Uterus (tissue), 4 donors: Measurements from ENCODE around the gene ANXA6. TPM values are rescaled to one million over a fixed set of nuclear protein-coding genes. Genes with fewer than 3 reads are reported as not detected.

Source experiments
- DNase-seq, 2 donors: peaks; one replicate each; pipeline ENCODE4 v3.0.0-alpha.2; 2019 to 2020
- H3K27ac ChIP-seq, 2 donors: fragments of 200-600 bp; sonication (generic); 1 replicate in 1 of 2; 2 replicates in 1 of 2; pipeline ENCODE4 v1.5.1; 2016 to 2018
- H3K27me3 ChIP-seq, 2 donors: fragments of 200-600 bp; sonication (generic); one replicate each; pipeline ENCODE4 v1.5.1; 2018 to 2019; ENCODE audit warnings: control low read depth in 1 of 2
- H3K36me3 ChIP-seq, 2 donors: fragments of 200-600 bp; sonication (generic); one replicate each; pipeline ENCODE4 v1.5.1; 2019; ENCODE audit warnings: control low read depth in 1 of 2
- H3K4me1 ChIP-seq, 2 donors: fragments of 200-600 bp; sonication (generic); one replicate each; pipeline ENCODE4 v1.5.1; 2018 to 2019; ENCODE audit warnings: control low read depth in 1 of 2
- H3K4me3 ChIP-seq, 2 donors: fragments of 200-600 bp; sonication (generic); 1 replicate in 1 of 2; 2 replicates in 1 of 2; pipeline ENCODE4 v1.5.1; 2018 to 2019; ENCODE audit warnings: mild to moderate bottlenecking in 1 of 2
- H3K9me3 ChIP-seq, 2 donors: fragments of 200-600 bp; sonication (generic); one replicate each; pipeline ENCODE4 v1.5.1; 2019; ENCODE audit warnings: control low read depth in 1 of 2
- CTCF ChIP-seq, 4 experiments: fragments of 200-600 bp in 2 of 4; fragments of 450-650 bp in 2 of 4; sonication (generic) in 2 of 4; IDR thresholded peaks; one replicate each; pipeline ENCODE4 v1.5.1; 2016 to 2019; ENCODE audit warnings: antibody characterized with exemption in 4 of 4, mild to moderate bottlenecking in 2 of 4, moderate library complexity in 1 of 4
- POLR2A ChIP-seq, 2 donors: fragments of 450-650 bp; IDR thresholded peaks; one replicate each; pipeline ENCODE4 v1.6.1; 2016; ENCODE audit warnings: antibody characterized with exemption in 2 of 2, mild to moderate bottlenecking in 1 of 2, moderate library complexity in 1 of 2
- intact Hi-C: fragments of 100-400 bp; cut with DNase I; formaldehyde crosslinking; loops from one replicate; pipeline ENCODE4 v1.15.1; 2023; ENCODE audit warnings: low total_unique reads
- total RNA-seq, 4 donors: library from RNA; depleted of rRNA in 3 of 4; stranded (reverse); fragments of >200 nt in 3 of 4; gene quantifications; one replicate each; pipeline versions ENCODE4 v1.1.0 to v1.2.4, GENCODE V29; 2014 to 2023
- donor health status: DM: yes; HTN: yes; CAD: no.

ANXA6 gene
- total RNA-seq, 4 donors from 2014 or later: 131 to 346 (median 252) TPM

GRCh38 chr5:151084363-151084762, 73.2 kb downstream of the ANXA6 start:
- peaks cover 0 to 6% of the 10 kb centered on the region in 2 donors for H3K4me1 ChIP-seq
- no peak overlapping the region for H3K4me3 ChIP-seq
- H3K9me3 ChIP-seq: no peaks in the 10 kb centered on the region
- intact Hi-C loops: no loop called here
- H3K36me3 ChIP-seq: no peaks in the 10 kb centered on the region
- no peak for DNase-seq
- TF ChIP-seq CTCF (IDR thresholded peaks at IDR 0.05): no peak
- TF ChIP-seq POLR2A (IDR thresholded peaks at IDR 0.05): no peak
- H3K27me3 ChIP-seq: no peaks in the 10 kb centered on the region
- H3K27ac ChIP-seq: no peak overlapping the region

- no peak overlapping the region for H3K4me3 ChIP-seq
- intact Hi-C loops: no loop called here
- no peaks in the 10 kb centered on the region for H3K9me3 ChIP-seq
- H3K36me3 ChIP-seq: no peaks in the 10 kb centered on the region
- H3K27ac ChIP-seq: peak overlapping the region in 1 of 2 donors; percentile 98
- H3K4me1 ChIP-seq: peaks cover 0 to 15% of the 10 kb centered on the region in 2 donors
- TF ChIP-seq CTCF (IDR thresholded peaks at IDR 0.05): no peak
- no peak for TF ChIP-seq POLR2A (IDR thresholded peaks at IDR 0.05)
- no peaks in the 10 kb centered on the region for H3K27me3 ChIP-seq
- no peak for DNase-seq
Measured at GRCh38 chr5:151083081-151083676, 74.4 kb downstream of the ANXA6 start.

GRCh38 chr5:151082282-151082902, 75.2 kb downstream of the ANXA6 start:
- no peak overlapping the region for H3K4me3 ChIP-seq
- H3K9me3 ChIP-seq: no peaks in the 10 kb centered on the region
- no peaks in the 10 kb centered on the region for H3K36me3 ChIP-seq
- peaks cover 0 to 15% of the 10 kb centered on the region in 2 donors for H3K4me1 ChIP-seq
- no peaks in the 10 kb centered on the region for H3K27me3 ChIP-seq
- H3K27ac ChIP-seq: peak overlapping the region; percentile 98 to 100
- no peak for DNase-seq
- TF ChIP-seq POLR2A (IDR thresholded peaks at IDR 0.05) (no peak), CTCF (IDR thresholded peaks at IDR 0.05) (peak in 2 of 4 experiments; percentile 13 to 24)
- intact Hi-C loops: no loop called here

- Histone ChIP-seq H3K27ac (peak overlapping the region; percentile 98 to 100), H3K4me1 (peaks cover 0 to 15% of the 10 kb centered on the region in 2 donors), H3K4me3 (peak overlapping the region; percentile 57 to 95), H3K27me3 (no peaks in the 10 kb centered on the region), H3K9me3 (no peaks in the 10 kb centered on the region), H3K36me3 (no peaks in the 10 kb centered on the region)
- DNase-seq: peak in 1 of 2 donors; percentile 86
- TF ChIP-seq POLR2A (IDR thresholded peaks at IDR 0.05) (no peak), CTCF (IDR thresholded peaks at IDR 0.05) (no peak)
- intact Hi-C loops: no loop called here
Measured at GRCh38 chr5:151081431-151082281, 75.9 kb downstream of the ANXA6 start.
